Measurements from ENCODE around the gene SAP25.

GRCh38 chr7:100544386-100544785 lies 29.3 kb downstream of the SAP25 start:
- no peak for TF ChIP-seq SUZ12 (IDR thresholded peaks at IDR 0.05; ENCODE audit: extremely low read depth, insufficient read depth, insufficient read length)
- no peak for TF ChIP-seq YY1 (IDR thresholded peaks at IDR 0.05; ENCODE audit: insufficient read depth, insufficient read length)
